Gastroesophageal sphincter (tissue), 4 donors: ENCODE data around the gene CASKIN1. TPM values are rescaled to one million over a fixed set of nuclear protein-coding genes. Genes with fewer than 3 reads are reported as not detected.

Experiments
- ATAC-seq: fragments of 150-250 bp; one replicate; pipeline ENCODE4 v1.9.1; 2016; ENCODE audit warnings: mild to moderate bottlenecking, moderate library complexity
- H3K27ac ChIP-seq, 4 donors: fragments of 200-600 bp; sonication (generic) in 3 of 4; 1 replicate in 3 of 4; 2 replicates in 1 of 4; pipeline ENCODE4 v1.5.1; 2016 to 2019
- H3K27me3 ChIP-seq: fragments of 200-600 bp; sonication (generic); one replicate; pipeline ENCODE4 v1.5.1; 2019
- H3K36me3 ChIP-seq, 2 donors: fragments of 200-600 bp; sonication (generic); one replicate each; pipeline ENCODE4 v1.5.1; 2019; ENCODE audit warnings: control low read depth in 1 of 2
- H3K4me1 ChIP-seq, 3 donors: fragments of 200-600 bp; sonication (generic); 1 replicate in 2 of 3; 2 replicates in 1 of 3; pipeline ENCODE4 v1.5.1; 2016 to 2019; ENCODE audit warnings: control low read depth in 2 of 3
- H3K4me3 ChIP-seq, 2 donors: fragments of 200-600 bp; sonication (generic); one replicate each; pipeline ENCODE4 v1.5.1; 2019; ENCODE audit warnings: mild to moderate bottlenecking in 1 of 2, moderate library complexity in 1 of 2
- H3K9me3 ChIP-seq, 3 donors: fragments of 200-600 bp; sonication (generic); one replicate each; pipeline ENCODE4 v1.5.1; 2017 to 2019; ENCODE audit warnings: control low read depth in 2 of 3
- EP300 ChIP-seq: sonication (generic); formaldehyde crosslinking; IDR thresholded peaks from one replicate; pipeline ENCODE4 v1.6.1; 2017; ENCODE audit warnings: antibody characterized with exemption, mild to moderate bottlenecking
- POLR2A ChIP-seq, 2 donors: fragments of 450-650 bp; IDR thresholded peaks; one replicate each; pipeline ENCODE4 v1.6.1; 2017; ENCODE audit warnings: antibody characterized with exemption in 2 of 2, mild to moderate bottlenecking in 2 of 2, moderate library complexity in 1 of 2
- POLR2AphosphoS5 ChIP-seq: sonication (generic); formaldehyde crosslinking; IDR thresholded peaks from one replicate; pipeline ENCODE4 v1.6.1; 2017; ENCODE audit warnings: antibody characterized with exemption
- WGBS, 2 donors: methylation state at CpG; one replicate each; pipeline ENCODE4 v1.1.5; 2018; ENCODE audit warnings: low coverage in 1 of 2; 5-methylcytosine and 5-hydroxymethylcytosine counted together
- total RNA-seq, 4 donors: library from RNA; depleted of rRNA; stranded (reverse); fragments of >200 nt; gene quantifications; one replicate each; pipeline ENCODE4 v1.1.0, GENCODE V29; 2016
- TF ChIP-seq, protein P1 (sequence below), 4 experiments: fragments of 200-600 bp in 2 of 4; fragments of 450-650 bp in 2 of 4; sonication (generic) in 1 of 4; IDR thresholded peaks; one replicate each; pipeline ENCODE4 v1.5.1; 2017 to 2019; ENCODE audit warnings: antibody characterized with exemption in 4 of 4, mild to moderate bottlenecking in 2 of 4, moderate library complexity in 2 of 4

Gene CASKIN1
- total RNA-seq, 4 donors from 2014 or later = 0.27 to 0.35 TPM; not detected in 2

GRCh38 chr16:2149630-2150417 lies 46.6 kb downstream of the CASKIN1 start:
- peaks cover 5 to 75% (median 55%) of the 10 kb centered on the region in 3 donors for H3K4me1 ChIP-seq
- peaks cover 0 to 11% of the 10 kb centered on the region in 2 donors for H3K36me3 ChIP-seq
- WGBS, 2 donors = 78% methylated on average over 3 of the region's 24 CpGs; no CpG with 5 or more reads in 1 of the 2 donors
- no peak for ATAC-seq
- no peaks in the 10 kb centered on the region for H3K9me3 ChIP-seq
- H3K27me3 ChIP-seq = no peaks in the 10 kb centered on the region
- TF ChIP-seq, protein P1, sequence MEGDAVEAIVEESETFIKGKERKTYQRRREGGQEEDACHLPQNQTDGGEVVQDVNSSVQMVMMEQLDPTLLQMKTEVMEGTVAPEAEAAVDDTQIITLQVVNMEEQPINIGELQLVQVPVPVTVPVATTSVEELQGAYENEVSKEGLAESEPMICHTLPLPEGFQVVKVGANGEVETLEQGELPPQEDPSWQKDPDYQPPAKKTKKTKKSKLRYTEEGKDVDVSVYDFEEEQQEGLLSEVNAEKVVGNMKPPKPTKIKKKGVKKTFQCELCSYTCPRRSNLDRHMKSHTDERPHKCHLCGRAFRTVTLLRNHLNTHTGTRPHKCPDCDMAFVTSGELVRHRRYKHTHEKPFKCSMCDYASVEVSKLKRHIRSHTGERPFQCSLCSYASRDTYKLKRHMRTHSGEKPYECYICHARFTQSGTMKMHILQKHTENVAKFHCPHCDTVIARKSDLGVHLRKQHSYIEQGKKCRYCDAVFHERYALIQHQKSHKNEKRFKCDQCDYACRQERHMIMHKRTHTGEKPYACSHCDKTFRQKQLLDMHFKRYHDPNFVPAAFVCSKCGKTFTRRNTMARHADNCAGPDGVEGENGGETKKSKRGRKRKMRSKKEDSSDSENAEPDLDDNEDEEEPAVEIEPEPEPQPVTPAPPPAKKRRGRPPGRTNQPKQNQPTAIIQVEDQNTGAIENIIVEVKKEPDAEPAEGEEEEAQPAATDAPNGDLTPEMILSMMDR (IDR thresholded peaks at IDR 0.05) = no peak
- TF ChIP-seq POLR2A (IDR thresholded peaks at IDR 0.05) = no peak
- TF ChIP-seq POLR2AphosphoS5 = no peak
- no peak for TF ChIP-seq EP300
- no peak overlapping the region for H3K27ac ChIP-seq
- no peak overlapping the region for H3K4me3 ChIP-seq

GRCh38 chr16:2148714-2149629 lies 47.4 kb downstream of the CASKIN1 start:
- no peaks in the 10 kb centered on the region for H3K9me3 ChIP-seq
- ATAC-seq = no peak
- peaks cover 5 to 66% (median 50%) of the 10 kb centered on the region in 3 donors for H3K4me1 ChIP-seq
- no peak for TF ChIP-seq EP300
- TF ChIP-seq, protein P1 (IDR thresholded peaks at IDR 0.05) = peak in 3 of 4 experiments; percentile 6 to 24 (median 20)
- no peaks in the 10 kb centered on the region for H3K27me3 ChIP-seq
- peak overlapping the region; percentile 32 to 55 for H3K4me3 ChIP-seq
- peaks cover 0 to 11% of the 10 kb centered on the region in 2 donors for H3K36me3 ChIP-seq
- H3K27ac ChIP-seq = peak overlapping the region in 1 of 4 donors; percentile 80
- 0% methylated on average over 3 of the region's 62 CpGs; no CpG with 5 or more reads in 1 of the 2 donors for WGBS, 2 donors

DNA sequence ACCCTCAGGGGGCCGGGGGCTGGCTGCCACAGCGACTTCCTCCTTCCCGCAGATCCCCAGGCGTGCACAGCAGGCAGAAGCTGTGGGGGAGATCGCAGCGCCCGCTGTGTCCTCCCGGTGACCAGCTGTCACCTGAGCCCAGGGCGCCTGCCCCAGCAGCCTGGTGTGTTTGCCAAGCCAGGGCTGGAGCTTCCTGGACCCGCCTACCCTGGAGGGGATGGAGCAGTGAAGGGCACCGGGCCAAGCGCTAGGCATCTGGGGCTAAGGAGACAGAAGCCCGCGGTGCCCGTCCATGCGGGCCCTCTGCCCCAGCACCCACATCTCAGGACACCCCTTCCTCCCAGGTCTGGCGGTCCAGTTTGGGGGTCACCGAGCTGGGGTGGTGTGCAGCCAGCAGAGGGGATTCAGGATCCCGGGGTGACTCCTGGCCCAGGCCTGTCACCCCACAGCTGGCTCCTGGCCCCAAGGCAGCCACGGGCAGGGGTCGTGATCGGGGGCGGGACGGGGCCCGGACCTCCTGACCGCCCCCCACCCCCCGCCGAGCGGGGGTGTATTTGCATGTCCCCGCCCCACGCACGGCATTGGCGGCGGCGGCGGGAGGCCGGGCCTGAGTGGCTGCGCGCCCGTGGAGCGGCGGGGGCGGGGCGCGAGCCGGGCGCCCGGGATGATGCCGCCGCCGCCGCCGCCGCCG lies 48.3 kb downstream of the CASKIN1 start, which contains the start of gene RAB26:
TSS of gene RAB26 (plus strand) at position 645 of the 691 bp plus-strand sequence. CDS start 159 bp downstream, outside the sequence.
- peaks cover 0 to 11% of the 10 kb centered on the region in 2 donors for H3K36me3 ChIP-seq
- no peaks in the 10 kb centered on the region for H3K27me3 ChIP-seq
- TF ChIP-seq, protein P1 (IDR thresholded peaks at IDR 0.05) = no peak
- peak within 1 kb of the TSS; percentile 32 to 55 for H3K4me3 ChIP-seq
- H3K27ac ChIP-seq = peak within 1 kb of the TSS in 3 of 4 donors; percentile 75 to 87 (median 80)
- peak; percentile 86 for ATAC-seq
- no CpG with 5 or more reads among the region's 55 CpGs for WGBS, 2 donors
- no peaks in the 10 kb centered on the region for H3K9me3 ChIP-seq
- H3K4me1 ChIP-seq = peaks cover 5 to 58% (median 42%) of the 10 kb centered on the region in 3 donors

GRCh38 chr16:2147378-2147777 lies 49.0 kb downstream of the CASKIN1 start:
- H3K9me3 ChIP-seq = no peaks in the 10 kb centered on the region
- peaks cover 0 to 11% of the 10 kb centered on the region in 2 donors for H3K36me3 ChIP-seq
- ATAC-seq = no peak
- no peaks in the 10 kb centered on the region for H3K27me3 ChIP-seq
- H3K4me3 ChIP-seq = no peak overlapping the region
- peak overlapping the region in 3 of 4 donors; percentile 75 to 87 (median 80) for H3K27ac ChIP-seq
- H3K4me1 ChIP-seq = peaks cover 5 to 50% (median 34%) of the 10 kb centered on the region in 3 donors
- TF ChIP-seq POLR2A (IDR thresholded peaks at IDR 0.05) (no peak), POLR2AphosphoS5 (no peak), EP300 (no peak)
- TF ChIP-seq, protein P1 (IDR thresholded peaks at IDR 0.05) = no peak
- 100% methylated on average over 1 of the region's 6 CpGs; no CpG with 5 or more reads in 1 of the 2 donors for WGBS, 2 donors
